Mucosa of stomach (tissue), 1 donor: ENCODE results near the gene VSIG1.

Experiments
- H3K27me3 ChIP-seq: one replicate; pipeline ENCODE4 v1.7.0; 2013; ENCODE audit warnings: mild to moderate bottlenecking, low read length; ENCODE audit not compliant: control insufficient read depth, insufficient read depth
- H3K36me3 ChIP-seq: one replicate; pipeline ENCODE4 v1.7.0; 2013; ENCODE audit warnings: low read length; ENCODE audit not compliant: control insufficient read depth, insufficient read depth
- H3K4me1 ChIP-seq: one replicate; pipeline ENCODE4 v1.7.0; 2013; ENCODE audit warnings: mild to moderate bottlenecking, low read length; ENCODE audit not compliant: control insufficient read depth, insufficient read depth
- H3K4me3 ChIP-seq: one replicate; pipeline ENCODE4 v1.7.0; 2013; ENCODE audit warnings: low read length
- H3K9ac ChIP-seq: one replicate; pipeline ENCODE4 v1.7.0; 2013; ENCODE audit warnings: mild to moderate bottlenecking, low read length, moderate library complexity
- H3K9me3 ChIP-seq: one replicate; pipeline ENCODE4 v1.7.0; 2013; ENCODE audit warnings: mild to moderate bottlenecking, low read length, moderate library complexity; ENCODE audit not compliant: control insufficient read depth
- donor health status: Pancreatic carcinoma.

VSIG1 gene

DNA sequence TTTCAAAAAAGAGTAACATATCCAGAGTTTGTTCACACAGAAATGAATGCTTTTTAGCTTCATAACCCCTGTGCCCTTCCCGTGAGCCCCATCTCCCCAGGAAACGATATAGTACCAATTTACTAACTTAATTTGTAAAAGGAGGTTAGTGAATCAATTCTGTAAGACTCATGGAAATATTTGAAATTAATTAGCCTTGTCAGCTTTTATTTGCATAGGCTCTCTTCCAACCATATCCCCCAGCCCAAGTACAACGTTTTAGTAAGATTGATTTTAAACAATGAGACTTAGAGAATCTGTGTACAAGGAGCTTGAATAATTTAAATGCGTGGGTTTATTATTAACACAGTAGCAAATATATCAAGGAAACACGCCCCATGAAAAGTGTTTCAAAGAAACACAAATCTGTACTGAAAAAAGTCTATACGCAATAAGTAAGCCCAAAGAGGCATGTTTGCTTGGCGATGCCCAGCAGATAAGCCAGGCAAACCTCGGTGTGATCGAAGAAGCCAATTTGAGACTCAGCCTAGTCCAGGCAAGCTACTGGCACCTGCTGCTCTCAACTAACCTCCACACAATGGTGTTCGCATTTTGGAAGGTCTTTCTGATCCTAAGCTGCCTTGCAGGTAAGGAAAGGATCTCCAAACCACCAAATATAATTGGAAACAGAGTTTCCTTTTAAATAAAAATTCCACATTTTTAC lies at the start of gene VSIG1:
VSIG1 (plus strand) TSS at position 512 of the 703 bp plus-strand sequence; CDS start at position 578, 66 bp downstream.
- peak within 1 kb of the TSS; percentile 56 for H3K4me3 ChIP-seq
- H3K27me3 ChIP-seq: no peaks in the 10 kb centered on the region
- peaks cover 6% of the 10 kb centered on the region for H3K4me1 ChIP-seq
- H3K9ac ChIP-seq: peak within 1 kb of the TSS; percentile 83
- no peaks in the 10 kb centered on the region for H3K36me3 ChIP-seq
- H3K9me3 ChIP-seq: no peaks in the 10 kb centered on the region

DNA sequence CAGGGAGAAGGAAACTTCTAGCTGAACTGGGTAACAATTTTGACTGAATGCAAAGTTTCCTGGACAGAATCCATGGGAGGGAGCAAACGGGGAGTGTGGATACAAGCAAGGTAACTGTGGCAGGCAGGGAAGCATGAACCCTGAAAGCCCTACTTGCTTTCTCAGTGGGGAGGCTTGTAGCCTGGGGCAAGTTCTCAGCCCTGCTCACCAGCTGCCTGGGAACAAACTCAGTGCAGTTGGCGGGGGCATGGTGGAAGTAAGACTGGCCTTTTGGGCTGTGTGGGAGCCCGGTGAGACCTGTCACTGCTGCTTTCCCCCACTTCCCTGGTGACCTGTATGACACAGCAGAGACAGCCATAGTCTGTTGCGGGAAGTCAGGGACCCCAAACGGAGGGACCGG lies 48.7 kb upstream of the VSIG1 start:
- Histone ChIP-seq H3K4me1 (no peaks in the 10 kb centered on the region), H3K9ac (no peak overlapping the region), H3K27me3 (no peaks in the 10 kb centered on the region), H3K4me3 (no peak overlapping the region), H3K9me3 (no peaks in the 10 kb centered on the region), H3K36me3 (no peaks in the 10 kb centered on the region)

DNA sequence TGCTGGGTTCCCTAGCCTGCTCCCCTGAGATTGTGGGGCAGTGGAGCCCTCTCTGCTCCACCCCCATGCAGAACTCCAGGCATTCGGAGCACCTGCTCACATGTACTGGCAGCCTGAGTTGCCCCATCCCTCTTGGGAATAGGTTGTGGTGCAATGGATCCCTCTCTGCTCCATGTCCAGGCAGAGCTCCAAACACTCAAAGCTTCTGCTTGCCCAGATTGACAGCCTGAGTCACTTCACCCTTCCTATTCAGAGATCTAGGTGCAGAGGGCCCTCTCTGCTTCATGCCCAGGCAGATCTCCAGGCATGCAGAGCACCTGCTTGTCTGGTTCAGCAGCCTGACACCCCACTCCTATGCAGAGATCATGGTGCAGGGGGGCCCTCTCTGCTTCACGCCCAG lies 44.1 kb upstream of the VSIG1 start:
- Histone ChIP-seq H3K4me1 (no peaks in the 10 kb centered on the region), H3K4me3 (no peak overlapping the region), H3K27me3 (no peaks in the 10 kb centered on the region), H3K36me3 (no peaks in the 10 kb centered on the region), H3K9me3 (no peaks in the 10 kb centered on the region), H3K9ac (no peak overlapping the region)

DNA sequence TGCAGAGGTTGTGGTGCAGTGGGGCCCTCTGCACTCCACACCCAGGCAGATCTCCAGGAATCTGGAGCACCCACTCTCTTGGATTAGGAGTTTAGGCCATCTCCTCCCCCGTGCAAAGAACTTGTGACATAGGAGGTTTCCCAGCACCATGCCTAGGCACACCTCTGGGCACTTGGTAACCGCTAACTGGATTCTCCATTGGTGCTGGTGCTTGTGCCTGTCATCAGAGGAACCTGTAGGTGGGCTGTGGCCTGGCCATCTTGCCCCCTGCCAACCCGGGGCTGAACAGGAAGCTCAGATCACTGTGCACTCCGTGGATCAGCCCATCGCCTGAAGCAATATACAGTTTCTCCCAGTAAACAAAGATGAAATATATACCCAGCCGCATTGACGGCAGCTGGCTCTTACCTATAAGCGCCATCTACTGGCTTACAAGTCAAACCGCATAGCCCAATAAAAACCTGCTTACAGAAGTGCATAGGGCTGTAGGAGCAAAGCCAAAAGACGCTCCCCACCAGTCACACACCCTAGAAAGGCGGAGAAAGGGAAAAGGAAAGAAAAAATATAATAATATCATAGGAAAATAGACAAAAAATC lies 43.5 kb upstream of the VSIG1 start:
- H3K9me3 ChIP-seq: no peaks in the 10 kb centered on the region
- no peaks in the 10 kb centered on the region for H3K27me3 ChIP-seq
- H3K36me3 ChIP-seq: no peaks in the 10 kb centered on the region
- no peak overlapping the region for H3K4me3 ChIP-seq
- no peak overlapping the region for H3K9ac ChIP-seq
- no peaks in the 10 kb centered on the region for H3K4me1 ChIP-seq

GRCh38 chrX:108018656-108019381 lies 26.0 kb upstream of the VSIG1 start:
- no peaks in the 10 kb centered on the region for H3K27me3 ChIP-seq

GRCh38 chrX:108019382-108019875 lies 25.4 kb upstream of the VSIG1 start:
- H3K4me3 ChIP-seq: no peak overlapping the region

More at GRCh38 chrX:108018656-108019381, 26.0 kb upstream of the VSIG1 start:
- Histone ChIP-seq H3K4me1 (peaks cover 8% of the 10 kb centered on the region), H3K36me3 (no peaks in the 10 kb centered on the region), H3K9me3 (no peaks in the 10 kb centered on the region), H3K9ac (no peak overlapping the region), H3K4me3 (no peak overlapping the region)

DNA sequence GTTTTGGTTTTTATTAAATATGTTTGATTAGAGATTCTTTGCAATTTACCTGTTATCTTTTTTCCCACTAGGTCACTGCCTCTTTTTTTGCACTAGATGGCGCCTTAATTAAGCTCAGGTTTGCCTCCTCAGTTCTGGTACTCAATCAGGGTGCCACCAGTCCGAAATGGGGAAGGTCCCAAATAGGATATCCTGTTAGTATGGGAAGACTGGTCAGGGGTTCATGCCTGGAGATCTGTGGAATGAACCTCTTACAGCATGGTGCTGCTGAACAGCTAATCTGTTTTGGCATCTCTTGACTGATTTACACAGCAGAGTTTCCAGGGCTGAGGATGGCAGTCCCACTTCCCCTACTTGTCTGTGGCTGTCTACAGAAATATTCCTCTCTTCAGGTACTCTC lies 24.2 kb upstream of the VSIG1 start:
- Histone ChIP-seq H3K27me3 (no peaks in the 10 kb centered on the region), H3K9ac (no peak overlapping the region), H3K9me3 (no peaks in the 10 kb centered on the region), H3K36me3 (no peaks in the 10 kb centered on the region), H3K4me1 (peaks cover 8% of the 10 kb centered on the region), H3K4me3 (no peak overlapping the region)

More at GRCh38 chrX:108019382-108019875, 25.4 kb upstream of the VSIG1 start:
- H3K4me1 ChIP-seq: peaks cover 8% of the 10 kb centered on the region
- H3K36me3 ChIP-seq: no peaks in the 10 kb centered on the region
- no peaks in the 10 kb centered on the region for H3K27me3 ChIP-seq
- no peak overlapping the region for H3K9ac ChIP-seq
- H3K9me3 ChIP-seq: no peaks in the 10 kb centered on the region

DNA sequence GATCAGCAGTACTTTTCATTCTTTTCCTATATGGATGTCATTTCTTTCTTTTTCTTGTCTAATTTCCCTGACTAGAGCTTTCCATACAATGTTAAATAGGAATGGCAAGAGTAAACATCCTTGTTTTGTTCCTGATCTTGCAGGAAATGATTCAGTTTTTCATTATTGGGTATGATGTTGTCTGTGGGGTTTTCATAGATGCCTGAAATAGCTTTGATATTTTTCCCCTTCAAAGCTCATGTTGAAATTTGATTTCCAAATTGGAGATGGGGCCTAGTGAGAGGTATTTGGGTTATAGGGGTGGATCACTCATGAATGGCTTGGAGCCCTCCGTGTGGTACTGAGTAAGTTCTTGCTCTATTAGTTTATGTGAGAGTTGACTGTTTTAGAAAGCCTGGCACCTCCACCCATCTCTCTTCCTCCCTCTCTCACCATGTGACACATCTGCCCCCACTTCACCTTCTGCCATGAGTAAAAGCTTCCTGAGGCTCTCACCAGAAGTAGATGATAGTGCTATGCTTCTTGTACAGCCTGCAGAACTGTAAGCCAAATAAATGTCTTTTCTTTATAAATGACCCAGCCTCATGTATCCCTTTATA lies 22.3 kb upstream of the VSIG1 start:
- Histone ChIP-seq H3K4me3 (no peak overlapping the region), H3K27me3 (no peaks in the 10 kb centered on the region), H3K4me1 (peaks cover 18% of the 10 kb centered on the region), H3K9ac (no peak overlapping the region), H3K36me3 (no peaks in the 10 kb centered on the region), H3K9me3 (no peaks in the 10 kb centered on the region)

DNA sequence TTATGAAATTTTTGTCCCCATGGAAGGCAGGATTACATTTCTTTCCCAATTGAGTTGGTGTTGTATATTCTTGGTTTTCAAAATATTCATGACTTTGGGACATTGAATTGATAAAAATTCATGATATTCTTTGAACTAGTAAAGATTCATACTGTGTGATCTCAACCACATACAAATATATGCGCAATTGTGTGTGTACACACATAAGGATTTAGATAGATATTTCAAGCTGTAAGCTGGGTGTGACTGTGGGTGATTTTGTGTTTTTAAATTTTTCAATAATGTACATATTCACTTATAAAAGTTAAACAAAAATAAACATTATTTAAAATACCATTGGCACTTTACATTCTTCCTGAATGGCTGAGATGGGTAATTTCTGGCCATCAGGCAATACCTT lies 19.5 kb upstream of the VSIG1 start:
- Histone ChIP-seq H3K36me3 (no peaks in the 10 kb centered on the region), H3K27me3 (no peaks in the 10 kb centered on the region), H3K9me3 (no peaks in the 10 kb centered on the region), H3K4me1 (peaks cover 22% of the 10 kb centered on the region), H3K9ac (no peak overlapping the region), H3K4me3 (no peak overlapping the region)

- H3K4me1 ChIP-seq: peaks cover 24% of the 10 kb centered on the region
- H3K9ac ChIP-seq: no peak overlapping the region
- H3K9me3 ChIP-seq: no peaks in the 10 kb centered on the region
- H3K4me3 ChIP-seq: no peak overlapping the region
- no peaks in the 10 kb centered on the region for H3K36me3 ChIP-seq
- H3K27me3 ChIP-seq: no peaks in the 10 kb centered on the region
Observed at GRCh38 chrX:108025954-108026600, 18.8 kb upstream of the VSIG1 start.

DNA sequence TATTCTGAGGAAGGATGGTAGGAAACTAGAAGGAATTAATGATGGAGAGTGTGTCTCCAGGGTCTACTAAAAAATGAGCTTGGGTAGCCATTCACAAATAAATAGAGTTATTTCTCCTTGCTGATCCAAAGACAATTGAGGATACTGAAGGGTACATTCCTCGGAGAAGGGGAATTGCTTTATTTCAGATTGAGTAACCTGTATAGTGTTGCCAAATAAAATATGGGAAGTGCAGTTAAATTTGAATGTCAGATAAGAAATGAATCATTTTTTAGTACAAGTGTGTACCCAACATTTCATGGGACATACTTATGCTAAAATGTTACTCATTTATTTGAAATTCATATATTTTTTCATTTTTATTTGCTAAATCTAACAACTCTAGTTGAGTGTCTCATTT lies 16.0 kb upstream of the VSIG1 start:
- H3K9ac ChIP-seq: no peak overlapping the region
- no peaks in the 10 kb centered on the region for H3K9me3 ChIP-seq
- H3K27me3 ChIP-seq: no peaks in the 10 kb centered on the region
- peaks cover 45% of the 10 kb centered on the region for H3K4me1 ChIP-seq
- no peaks in the 10 kb centered on the region for H3K36me3 ChIP-seq
- no peak overlapping the region for H3K4me3 ChIP-seq
